ENCODE measurements around the gene POMP.

GRCh38 chr13:28622286-28622685 is 36.6 kb upstream of the POMP start:
- TF ChIP-seq CTCF (conservative IDR thresholded peaks at IDR 0.05; ENCODE audit: low read length), result no peak
- no peak for TF ChIP-seq EZH2phosphoT487 (IDR thresholded peaks at IDR 0.05; ENCODE audit: borderline replicate concordance, low read depth, low read length)
